Activated CD4-positive, alpha-beta T cell treated with anti-CD3 and anti-CD28 coated beads for 4 hours (primary cell): ENCODE measurements around the gene RAX2.
A peak's percentile ranks its signal among the peaks of the same experiment; 100 is the strongest.
"Not testable (repeated sequence)": the region's sequence is repeated elsewhere in the genome, so short reads cannot be mapped to it uniquely, and the experiment has no call there.

Experiments used
- DNase-seq, 2 donors: peaks; one replicate each; pipeline ENCODE4 v3.0.0-alpha.2; 2020

Gene RAX2

DNA sequence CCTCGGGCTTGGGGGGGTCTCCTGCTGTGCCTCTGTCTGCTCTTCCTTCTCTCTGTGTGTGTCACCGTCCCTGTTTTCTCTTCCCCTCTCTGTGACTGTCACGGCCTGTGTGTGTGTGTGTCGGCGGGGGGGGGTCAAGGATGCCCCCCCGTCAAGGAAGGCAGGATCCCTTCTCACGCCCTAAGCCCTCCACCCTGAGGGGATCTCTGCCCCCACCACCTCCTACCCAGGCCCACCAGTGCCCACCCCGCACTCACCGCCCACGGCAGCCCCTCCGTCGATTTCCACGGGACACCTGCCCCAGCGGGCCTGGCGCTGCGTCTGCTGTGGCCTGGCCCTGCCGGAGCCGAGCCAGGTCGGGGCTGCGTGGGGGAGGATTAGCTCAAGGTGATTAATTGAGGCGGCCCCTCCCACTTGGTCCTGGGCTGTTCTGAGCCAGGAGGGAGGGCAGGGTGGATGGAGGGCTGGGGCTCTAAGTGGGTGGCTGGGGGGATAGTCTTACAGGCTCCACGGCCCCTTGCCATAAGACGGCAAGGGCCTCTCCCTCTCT is at the start of gene RAX2:
RAX2 (minus strand) TSS at position 323 of the 550 bp plus-strand sequence. CDS start 486 bp downstream, outside the sequence.
- no peak for DNase-seq

DNA sequence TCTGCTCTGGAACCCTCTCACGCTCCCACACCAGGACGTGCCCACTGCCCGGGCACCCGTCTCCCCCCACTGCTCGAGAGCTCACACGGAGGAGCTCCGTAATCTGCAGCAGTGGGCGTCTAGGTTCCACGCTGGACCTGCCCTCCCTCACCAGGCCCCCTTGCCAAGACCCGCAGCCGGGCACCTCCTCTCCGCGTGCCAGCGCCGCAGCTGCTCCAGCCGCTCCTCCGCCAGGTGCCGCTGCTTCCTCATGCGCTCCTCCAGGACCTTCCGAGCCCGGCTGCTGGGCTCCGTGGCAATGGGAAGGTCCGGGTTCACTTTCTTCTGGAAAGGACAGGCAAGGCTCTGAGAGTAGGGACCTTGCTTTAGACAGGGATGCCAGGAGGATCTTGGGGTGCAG is 49.1 kb upstream of the RAX2 start:
- DNase-seq = no peak

DNA sequence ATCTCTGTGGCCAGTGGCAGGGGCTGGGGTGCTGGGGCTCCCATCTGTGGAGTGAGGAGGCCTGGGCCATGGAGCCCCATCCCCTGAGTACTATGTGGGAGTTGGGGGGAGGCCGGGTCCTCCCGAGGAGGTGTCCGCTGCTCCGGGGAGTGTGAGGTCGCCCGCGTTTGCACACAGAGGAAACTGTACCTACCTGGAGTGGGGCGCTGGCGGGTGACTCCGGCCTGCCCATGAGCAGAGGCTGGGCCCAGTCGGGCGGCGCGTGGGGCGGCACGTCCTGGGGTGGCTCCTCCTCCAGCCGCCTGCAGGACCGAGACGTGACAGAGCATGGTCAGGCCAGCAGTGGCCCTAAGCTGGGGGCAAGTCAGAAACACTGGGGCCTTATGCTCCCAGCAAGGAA is 48.0 kb upstream of the RAX2 start:
- no peak for DNase-seq

DNA sequence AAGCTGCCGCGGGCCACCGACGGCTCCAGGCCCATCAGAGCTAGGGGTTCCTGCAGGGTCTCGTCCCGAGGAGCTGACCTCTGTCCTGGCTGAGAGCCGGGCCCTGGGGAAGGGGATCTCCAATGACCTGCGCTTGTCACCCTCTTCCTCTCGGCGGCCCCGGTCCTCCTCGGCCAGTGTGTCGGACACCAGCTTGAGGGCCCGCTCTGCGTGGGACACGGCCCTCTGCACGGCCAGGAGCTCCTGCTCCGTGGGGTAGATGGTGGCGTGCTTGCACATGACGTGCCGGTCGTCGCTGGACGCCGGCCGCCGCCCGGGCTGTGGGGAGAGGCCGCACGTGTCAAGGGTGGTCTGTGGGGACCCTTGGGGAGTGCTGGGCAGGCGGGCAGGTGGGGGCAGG is 46.9 kb upstream of the RAX2 start:
- no peak for DNase-seq

DNA sequence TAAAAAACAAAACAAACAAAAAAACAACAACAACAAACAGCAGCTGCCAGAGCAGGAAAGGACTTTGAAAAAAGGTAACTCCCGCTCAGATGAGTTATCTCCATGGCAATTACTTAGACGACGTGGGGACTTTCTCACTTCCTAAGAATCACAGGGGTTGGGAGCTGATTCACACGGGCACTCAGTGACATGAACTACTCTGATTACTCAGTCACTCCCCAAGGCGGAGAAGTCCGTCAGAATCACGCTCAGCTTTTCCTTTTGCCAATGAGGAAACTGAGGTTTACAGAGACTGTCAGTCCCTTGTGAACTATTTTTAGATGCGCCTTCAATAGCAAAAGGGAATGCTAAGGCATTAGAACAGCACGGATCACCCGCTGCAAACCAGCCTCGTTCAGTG is 46.4 kb upstream of the RAX2 start:
- peak; percentile 51 to 60 for DNase-seq

DNA sequence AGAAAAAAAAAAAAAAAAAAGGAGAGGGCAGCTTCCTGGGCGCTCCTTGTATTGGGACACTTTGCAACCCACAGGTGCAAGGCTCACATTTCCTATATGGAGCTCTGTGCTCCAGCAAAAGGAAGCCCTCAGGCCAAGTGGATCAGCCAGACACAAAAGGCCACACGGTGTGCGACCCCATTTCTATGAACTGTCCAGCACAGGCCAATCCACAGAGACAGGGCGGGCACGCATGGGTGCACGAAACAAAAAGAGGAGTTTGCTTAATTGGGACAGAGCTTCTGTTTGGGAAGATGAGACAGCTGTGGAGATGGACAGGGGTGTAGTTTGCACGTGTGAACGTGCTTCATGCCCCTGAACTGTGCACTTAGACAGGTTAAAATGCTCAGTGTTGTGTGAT is 45.7 kb upstream of the RAX2 start:
- no peak for DNase-seq

DNA sequence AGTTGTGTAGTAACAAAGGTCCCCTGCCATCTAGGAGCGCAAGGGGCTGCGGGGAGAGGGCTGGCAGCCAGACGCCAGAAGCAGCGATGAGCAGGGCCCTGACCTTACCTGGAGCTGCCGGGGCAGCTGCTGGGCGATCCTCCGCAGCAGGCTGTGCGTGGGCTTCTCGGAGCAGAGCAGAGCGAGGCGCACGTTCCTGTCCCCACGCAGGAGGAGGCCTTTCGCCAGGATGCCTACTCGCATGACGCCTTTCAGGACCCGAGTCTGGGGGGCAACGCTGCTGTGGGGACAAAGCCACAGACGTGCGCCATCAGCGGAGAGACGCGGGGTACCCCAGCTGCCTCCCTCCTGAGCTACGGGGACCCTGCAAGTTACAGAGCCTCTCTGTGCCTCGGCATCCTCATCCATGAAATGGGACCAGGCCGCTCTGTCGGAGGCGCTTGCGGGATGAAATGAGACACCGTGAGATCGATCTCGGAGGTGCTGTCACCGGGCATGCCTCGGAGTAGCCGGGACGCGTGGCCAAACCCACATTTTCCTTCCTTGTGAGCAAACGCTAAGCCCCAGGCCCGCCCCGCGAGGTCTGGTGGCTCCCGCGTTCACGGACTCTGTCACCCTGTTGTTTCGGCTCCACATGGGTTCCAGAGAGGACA is 44.7 kb upstream of the RAX2 start:
- no peak for DNase-seq

DNA sequence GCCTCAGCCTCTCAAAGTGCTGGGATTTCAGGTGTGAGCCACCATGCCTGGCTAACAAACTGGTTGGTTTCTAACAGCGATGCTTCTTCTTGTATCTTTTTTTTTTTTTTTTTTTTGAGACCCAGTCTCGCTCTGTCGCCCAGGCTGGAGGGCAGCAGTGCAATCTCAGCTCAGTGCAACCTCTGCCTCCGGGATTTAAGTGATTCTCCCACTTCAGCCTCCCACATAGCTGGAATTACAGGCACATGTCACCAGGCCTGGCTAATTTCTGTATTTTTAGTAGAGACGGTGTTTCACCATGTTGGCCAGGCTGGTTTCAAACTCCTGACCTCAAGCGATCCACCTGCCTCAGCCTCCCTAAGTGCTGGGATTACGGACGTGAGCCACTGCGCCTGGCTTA is 44.1 kb upstream of the RAX2 start:
- DNase-seq = not testable (repeated sequence)

DNA sequence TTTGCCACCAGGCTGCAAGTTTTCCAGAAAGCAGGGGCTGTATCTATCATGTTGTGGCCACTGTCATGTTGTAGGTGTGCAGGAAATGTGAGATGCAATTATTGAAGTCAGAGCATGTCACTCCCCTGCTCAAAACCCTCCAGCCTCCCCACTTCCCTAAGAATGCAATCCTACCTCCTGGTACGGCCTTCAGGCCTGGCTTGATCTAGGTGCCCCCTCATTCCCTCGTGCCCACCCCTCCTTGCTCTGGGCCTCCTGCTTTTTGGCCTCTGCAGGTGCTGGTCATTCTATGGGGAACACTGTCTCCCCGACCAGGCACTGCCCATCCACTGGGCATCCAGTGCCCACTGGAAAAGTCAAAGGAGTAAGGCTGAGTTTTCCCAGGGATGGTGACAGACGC is 42.6 kb upstream of the RAX2 start:
- no peak for DNase-seq

DNA sequence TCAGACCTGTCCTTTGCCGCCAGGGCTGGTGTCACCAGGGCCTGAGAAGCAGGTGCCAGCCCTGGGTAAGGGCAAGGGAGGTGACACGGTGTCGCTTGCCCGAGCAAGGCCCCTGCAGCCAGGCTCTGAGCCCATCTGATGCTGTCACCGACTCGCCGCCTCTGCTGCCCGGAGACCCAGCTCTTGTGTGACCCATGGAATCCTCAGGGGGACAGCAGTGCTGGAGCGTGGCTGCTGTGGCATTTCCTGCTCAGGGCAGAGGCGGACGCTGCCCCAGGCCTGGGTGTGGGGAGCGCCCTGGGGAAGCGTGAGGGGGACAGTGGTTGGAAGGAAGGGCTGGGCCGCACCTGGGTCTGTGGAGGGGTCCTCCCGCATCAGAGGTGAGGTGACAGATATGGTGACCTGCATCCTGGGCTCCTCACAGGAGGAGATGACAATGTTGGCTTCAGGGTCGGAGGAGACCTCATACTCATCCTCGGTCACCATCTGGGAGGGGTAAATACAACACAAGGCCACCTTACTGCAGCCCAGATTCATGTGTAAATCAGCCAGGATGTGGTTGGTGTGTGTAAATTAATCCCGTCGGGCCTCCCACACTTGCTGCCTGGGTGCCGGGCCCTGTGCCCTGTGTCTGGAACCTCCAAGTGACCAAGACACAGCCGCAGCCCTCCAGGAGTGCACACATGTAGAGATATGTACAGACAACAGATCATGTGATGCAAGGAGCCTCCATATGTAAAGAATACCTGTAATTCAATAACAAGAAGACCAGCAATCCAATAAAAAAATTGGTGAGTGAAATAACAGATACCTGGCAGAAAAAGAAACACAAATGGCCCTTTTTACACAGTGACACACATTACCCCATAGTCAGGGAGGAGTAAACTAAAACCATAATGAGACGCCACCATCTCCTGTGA is 41.7 kb upstream of the RAX2 start:
- peak in 1 of 2 donors; percentile 32 for DNase-seq

DNA sequence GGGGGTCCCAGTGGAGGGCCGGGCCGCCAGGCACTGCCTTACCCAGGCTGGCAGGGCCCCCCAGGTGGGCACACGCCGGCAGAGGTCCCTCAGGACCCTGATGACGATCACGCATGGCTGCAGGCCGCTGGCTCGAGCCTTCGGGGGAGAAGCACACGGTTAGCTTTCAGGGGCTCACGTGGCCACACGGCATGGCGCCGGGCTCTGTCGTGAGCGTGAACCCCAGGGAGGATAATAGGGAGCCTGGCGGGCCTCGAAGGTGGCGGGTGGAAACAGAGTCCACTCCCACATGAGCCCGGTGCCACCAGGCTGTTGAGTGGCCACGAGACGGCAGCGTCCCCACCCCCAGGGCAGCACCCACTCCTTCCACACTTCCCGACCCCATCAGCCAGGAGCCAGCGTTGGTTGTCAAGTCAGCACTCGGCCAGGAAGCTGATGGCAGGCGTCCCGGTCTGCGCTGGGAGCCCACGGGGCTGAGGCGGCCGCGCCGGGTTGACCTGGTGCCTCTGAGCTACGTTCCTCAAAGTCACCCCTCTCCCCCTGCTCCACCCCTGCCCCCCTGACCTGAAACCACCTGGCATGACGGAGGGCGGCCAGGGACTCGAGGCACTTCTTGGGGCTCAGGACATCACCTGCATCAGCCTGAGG is 38.8 kb upstream of the RAX2 start:
- no peak for DNase-seq

DNA sequence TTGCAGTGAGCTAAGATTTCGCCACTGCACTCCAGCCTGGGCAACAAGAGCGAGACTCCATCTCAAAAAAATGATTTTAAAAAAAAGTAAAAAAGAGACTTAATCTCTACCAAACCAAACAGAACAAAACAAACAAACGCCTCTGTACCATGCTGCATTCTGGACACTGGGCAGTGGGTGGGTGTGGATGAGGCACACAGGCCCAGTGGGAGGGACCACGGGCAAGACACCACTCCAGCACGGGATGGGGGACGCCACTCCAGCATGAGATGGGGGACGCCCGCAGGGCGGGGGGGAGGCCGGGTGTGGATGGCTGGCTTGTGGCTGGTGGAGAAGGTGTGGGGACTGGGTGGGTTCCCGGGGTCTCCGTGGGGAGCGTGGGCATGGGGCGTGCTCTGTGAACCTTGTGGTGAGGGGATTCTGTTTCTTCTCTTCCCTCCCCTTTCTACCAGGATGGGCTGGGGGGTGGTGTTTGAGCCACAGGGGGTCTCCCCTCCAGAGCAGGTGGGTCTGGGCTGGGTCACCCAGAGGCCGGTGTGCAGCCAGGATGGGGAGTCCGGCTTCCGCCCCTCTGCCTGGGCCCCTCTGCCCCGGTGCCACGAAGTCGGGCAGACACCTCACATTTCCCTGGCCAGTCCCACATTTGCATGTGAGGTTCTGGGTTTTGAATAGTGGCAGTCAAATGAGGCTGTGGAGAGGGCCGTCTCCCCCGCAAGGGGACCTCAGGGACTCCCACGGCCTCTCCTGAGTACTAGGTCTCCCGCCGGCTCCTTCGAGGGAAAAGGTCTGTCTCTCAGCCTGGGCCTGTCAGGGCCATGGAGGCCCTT is 38.1 kb upstream of the RAX2 start:
- DNase-seq = no peak

DNA sequence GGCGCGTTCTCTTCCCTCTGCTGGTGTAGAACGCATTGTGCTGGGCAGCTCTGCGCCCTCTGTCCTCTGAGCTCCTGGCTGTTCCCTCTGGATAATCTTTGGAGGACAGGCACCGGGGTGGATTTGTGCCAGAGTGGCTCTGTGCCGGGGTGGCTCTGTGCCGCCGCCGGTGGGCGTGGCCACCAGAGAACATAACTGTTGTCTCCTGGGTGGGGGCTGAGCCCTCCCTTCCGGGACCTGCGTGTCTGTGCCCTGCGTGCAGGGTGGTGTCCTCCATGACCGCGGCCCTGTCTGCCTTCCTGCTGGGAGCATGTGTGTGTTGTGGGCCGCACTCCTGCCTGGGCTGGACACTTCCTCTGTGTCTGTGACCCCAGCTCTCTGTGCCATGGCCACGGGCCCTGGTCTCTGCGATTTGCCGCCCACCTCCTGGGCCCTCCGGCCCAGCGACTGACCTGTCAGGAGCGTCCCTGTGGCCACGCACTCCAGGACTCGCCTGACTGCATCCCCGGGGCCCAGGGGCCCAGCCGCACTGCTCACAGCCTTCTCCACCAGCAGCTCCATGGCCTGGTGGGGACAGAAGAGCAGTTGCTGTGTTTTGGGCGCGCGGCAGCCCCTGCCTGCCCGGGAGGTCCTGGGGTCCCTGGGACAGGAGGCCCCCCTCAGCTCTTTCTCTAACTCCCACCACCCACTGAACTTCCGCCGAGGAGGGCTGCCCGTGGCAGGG is 36.6 kb upstream of the RAX2 start:
- DNase-seq = no peak

DNA sequence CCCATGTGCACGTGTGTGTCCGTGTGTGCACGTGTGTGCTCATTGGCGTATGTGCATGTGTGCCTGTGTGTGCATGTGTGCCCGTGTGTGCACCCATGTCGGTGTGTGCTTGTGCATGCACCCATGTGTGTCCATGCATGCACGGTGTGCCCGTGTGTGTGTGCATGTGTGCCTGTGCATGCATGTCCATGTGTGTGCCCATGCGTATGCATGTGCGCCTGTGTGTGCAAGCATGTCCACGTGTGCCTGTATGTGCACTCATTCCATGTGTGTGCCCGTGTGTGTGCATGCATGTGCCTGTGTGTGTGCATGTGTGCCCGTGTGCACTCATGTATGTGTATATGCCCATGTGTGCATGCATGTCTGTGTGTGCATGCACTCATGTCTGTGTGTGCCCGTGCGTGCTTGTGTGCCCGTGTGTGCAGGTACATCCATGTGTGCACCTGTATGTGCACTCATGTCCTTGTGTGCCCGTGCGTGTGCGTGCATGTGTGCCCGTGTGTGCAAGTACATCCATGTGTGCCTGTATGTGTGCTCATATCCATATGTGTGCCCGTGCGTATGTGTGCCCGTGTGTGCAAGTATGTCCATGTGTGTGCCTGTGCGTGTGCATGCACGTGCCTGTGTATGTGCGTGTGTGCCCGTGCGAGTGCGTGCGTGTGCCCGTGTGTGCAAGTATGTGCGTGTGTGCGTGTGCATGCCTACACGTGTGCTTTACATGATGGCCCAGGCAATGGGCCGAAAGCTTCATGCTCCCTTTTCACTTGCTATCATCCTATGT is 35.7 kb upstream of the RAX2 start:
- no peak for DNase-seq

DNA sequence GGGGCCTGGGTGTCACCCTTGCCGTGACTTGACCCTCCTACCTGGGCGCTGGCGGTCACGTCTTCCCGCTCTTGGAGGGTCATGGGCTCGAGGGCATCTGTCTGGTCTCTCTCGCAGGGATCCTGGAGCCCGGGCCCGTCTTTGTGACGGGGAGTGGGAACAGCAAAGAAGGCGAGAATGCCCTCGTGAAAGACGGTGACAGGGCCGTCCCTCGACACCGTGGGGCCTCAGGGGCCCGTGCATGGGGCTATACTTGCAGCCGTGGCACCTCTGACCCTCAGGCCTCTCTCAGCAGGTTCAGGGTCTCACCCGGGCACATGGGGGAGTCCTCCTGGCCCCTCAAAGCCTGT is 35.1 kb upstream of the RAX2 start:
- DNase-seq = no peak

DNA sequence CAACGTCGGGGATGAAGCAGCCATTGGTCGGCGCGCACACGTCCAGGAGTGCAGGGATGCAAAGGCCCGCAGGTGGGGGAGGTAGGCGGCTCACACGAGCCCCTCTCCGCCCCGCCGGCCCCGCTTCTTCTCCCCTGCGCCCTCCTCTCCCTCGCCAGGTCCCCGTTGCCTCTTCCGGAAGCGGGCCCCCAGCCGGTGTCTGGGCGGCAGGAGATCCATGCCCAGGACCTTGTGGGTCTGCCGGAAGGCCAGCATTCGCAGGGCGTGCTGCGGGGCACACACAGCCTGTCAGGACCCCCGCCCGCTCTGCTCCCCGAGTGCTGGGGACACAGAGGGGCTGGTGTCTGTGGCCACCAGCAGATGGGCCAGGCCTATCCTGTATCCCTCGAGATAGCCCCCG is 33.8 kb upstream of the RAX2 start:
- DNase-seq = no peak

DNA sequence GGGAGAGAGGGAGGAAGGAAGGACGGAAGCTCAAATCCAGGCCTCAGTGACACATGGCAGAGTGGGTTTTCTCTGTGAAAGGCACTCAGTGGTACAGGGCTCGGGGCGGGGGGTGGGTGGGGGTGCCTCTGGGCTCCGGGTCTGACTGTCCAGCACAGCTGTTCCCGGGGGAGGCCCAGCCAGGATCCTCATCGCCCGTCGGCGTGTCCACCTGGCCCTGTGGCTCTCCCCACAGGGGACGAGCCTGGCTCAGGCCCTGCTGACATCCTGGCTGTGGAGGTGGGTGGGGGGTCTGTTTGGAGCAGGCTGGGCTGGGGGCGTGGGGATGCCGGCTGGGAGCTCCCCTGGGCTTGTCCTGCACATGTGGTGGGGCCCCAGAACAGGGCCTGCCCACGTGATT is 32.4 kb upstream of the RAX2 start:
- no peak for DNase-seq

DNA sequence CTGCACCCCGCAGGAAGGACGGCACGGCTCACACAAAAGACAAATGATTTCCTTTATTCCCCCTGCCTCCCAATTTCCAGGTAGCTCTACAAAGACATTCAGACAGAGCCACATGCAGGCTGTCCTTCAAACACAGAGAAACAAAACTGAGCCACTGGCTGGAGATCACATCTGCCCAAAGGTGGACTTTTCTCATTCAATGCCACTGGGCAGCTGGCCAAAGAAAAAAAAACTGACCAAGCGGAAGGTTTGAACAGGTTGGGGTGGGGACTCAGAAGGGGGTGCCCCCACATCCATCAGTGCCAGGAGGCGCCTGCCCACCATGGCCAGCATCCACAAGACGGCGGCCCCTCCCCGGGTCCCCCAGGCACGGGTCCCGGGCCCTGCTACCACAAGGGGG is 32.0 kb upstream of the RAX2 start:
- no peak for DNase-seq

DNA sequence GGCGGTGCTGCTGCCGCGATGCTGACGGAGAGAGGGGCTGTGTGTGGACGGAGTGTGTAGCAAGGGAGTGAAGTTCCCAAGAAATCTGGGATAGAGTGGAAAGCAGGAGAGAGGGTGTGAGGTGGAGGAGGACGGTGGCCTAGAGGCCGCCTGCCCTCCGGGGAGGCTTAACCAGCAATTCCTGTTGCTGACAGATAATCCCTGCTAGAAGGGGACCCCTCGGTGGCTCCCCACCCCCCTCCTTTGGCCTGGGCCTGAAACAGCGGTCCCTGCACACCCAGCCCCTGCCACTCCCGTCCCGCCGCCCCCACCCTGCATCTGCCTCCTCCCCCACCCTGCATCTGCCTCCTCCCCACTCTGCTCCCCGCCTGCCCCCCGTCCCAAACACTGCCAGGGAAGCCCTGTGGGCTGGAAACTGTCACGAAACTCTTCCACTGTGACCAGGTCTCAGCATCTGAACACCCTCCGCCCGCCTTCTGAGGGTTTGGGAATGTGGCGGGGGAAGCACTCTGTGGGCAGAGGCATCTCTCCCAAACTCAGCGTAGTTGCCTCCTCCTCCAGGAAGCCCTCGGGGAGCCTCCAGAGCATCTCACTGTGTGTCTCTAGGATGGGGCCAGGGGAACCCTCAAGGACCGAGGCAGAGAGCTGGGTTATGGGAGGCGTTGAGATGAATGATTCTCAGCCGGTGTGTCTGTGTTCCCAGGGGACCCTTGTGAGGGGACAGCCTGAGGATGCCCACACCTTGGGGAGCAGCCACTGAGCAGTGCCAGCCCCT is 31.3 kb upstream of the RAX2 start:
- no peak for DNase-seq

DNA sequence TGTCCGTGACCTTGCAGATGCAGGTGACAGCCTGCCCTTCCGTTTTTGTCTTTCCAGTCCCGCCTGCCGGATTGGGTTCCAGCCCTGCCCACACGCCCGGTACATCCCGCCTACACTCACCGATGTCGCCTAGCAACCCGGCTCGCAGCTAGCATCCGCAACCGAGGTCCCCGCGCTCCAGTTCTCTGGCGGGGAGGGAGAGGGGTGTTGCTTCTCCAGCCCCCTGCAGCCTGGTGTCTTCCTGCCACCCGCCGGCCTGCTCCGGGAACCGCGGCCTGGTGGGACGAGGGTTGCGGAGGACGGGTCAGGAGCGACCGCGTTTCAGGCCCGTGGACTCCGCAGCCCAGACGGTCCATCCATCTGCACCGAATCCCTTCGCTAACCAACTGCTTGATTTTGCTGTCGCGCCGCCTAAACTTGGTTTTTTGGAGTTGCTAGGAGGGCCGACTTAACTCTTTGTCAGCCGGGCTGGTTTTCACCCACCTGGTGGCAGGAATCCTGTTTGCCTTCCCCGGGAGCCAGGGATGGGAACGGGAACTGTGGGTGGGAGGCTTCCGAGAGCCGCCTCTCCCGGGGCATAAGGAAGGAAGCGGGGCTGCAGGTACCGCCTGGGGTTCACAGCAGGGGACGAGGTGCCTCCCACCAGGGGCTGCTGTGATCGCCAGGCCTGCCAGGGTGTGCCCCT is 29.5 kb upstream of the RAX2 start:
- DNase-seq = peak; percentile 64 to 66
